GM21529 (cell line): ENCODE data around the gene DMRTC2.

Experiments used
- ATAC-seq: cut with Tn5 transposase; IDR thresholded peaks from one replicate; pipeline ENCODE4 v1.9.1; 2021; ENCODE audit not compliant: unreplicated experiment

DMRTC2 gene

DNA sequence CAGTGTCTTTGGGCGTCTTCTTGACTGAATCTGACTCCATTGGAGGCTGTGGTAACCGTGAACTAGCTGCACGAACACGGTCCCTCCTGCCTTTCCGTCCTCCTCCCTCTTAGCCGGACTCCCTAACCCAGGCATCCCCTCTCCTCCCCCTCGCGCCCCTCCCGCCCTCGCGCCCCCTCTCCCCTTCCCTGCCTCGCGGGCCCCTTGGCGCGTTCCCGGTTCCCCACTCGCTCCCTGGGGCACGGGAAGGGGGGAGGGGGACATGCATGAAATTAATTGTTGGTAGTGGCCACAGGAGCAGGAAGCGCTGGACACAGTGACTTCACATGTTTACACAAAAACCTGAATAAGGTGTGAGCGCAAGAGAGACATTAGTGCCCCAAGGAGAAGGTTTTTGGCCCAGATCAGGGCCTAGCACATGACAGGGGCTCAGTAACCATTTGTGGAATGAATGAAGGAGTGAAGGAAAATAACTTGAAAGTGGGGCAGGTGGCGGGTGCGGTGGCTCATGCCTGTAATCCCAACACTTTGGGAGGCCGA lies 279 bp downstream of the DMRTC2 start:
- ATAC-seq, result no peak

DNA sequence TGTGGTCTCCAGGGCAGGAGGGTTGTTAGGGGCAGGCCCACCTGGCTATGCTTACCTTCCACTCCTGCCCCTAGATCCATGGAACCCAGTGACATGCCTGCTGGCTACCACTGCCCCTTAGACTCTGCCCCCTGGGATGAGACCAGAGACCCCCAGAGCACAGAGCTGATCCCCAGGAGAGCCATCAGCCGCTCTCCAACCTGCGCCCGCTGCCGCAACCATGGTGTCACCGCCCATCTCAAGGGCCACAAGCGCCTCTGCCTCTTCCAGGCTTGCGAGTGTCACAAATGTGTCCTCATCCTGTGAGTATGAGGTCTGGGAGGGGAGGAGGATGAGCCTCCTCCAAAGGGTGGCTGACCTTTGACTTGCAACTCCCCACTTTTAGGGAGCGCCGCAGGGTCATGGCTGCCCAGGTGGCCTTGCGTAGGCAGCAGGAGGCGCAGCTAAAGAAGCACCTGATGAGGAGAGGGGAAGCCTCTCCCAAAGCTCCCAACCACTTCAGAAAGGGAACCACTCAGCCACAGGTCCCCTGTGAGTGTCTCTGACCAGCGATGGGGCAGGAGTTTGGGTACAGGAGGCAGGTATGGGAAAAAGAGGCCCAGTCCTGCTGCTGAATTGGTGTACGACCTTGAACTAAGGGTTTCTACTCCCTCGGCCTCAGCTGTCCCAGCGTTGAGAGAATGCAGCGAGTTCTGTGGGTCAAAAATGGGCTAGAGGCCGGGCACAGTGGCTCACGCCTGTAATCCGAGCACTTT lies 2.7 kb downstream of the DMRTC2 start:
- no peak for ATAC-seq

DNA sequence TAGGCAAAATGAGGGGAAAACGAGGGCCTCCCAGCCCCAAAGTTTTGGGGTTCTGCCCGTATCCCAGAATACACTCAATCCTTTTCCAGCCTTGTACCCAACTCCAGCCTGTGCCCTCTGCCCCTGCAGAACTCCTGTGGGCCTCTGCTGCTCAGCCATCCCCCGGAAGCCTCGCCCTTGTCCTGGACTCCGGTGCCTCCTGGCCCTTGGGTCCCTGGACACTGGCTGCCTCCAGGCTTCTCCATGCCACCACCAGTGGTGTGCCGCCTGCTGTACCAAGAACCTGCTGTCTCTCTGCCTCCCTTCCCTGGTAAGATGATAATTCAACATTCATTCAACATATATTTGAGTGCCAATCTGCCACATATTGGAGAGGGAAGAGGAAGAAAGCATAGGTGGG lies 3.8 kb downstream of the DMRTC2 start:
- no peak for ATAC-seq

DNA sequence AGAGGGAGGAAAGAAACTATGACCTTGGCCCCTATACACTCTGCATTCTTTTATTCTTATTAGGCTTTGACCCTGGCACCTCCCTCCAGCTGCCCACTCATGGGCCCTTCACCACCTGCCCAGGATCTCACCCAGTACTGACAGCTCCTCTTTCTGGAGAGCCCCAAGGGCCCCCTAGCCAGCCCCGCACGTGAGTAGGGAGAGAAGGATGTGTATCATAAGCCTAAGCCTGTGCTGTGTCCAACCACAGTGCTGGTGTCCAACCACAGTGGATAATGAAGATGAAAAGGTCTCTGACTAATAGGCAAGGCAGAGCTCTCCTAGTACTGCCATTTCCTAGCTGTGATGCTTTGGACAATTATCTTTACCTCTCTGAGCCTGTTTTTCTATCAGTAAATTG lies 4.2 kb downstream of the DMRTC2 start:
- no peak for ATAC-seq

DNA sequence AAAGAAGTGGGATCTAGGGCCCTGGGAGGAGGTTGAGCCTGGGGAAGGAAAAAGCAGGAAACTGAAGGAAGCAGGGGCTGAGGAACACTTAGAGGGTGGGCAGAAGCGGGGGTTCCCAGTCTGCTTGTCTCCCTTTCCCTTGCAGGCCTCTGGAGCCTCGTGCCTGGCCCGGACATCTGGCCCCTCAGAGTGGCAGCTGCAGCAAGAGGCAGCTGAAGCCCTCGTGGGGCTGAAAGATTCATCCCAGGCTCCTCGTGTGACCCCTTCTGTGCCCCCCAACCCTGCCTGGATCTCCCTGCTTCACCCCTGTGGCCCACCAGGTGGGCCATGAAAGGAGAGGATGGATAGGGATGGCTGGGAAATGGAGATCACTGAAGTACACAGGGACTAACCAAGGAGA lies 5.5 kb downstream of the DMRTC2 start:
- no peak for ATAC-seq

DNA sequence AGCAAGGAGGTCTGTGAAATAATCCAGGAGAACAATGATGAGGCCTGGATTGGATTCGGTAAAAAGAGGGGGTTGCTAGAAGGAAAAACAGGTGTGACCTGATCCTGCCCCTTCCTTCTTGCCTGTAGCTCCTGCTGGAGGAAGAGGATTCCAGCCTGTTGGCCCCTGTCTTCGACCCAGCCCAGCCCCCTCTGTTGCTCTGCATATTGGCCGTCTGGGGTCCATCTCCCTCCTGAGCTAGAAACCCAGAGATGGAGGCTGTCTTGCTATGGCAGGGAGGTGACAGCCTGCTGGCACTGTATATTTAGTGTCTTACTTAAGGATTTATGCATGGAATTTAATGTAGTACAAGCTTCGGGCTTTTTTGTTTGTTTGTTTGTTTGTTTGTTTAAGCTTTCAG lies 6.6 kb downstream of the DMRTC2 start:
- no peak for ATAC-seq

DNA sequence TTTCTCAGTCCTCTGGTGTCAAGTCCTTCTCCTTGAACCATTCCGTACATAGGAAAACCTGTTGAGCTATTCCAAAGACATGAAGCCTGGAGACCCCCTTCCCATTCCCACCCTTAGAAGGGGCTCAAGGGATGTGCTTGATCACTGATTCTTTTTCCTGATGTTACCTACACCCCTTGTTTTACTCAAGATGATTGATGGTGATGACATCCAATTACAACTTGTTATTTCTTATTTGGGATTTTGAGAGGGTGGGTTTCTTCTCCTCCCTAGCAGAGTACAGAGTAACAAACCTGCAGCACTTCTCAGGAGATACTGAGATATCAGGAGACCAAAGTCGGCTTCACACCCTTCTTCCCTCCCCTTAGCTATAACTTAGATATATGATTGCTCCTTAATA lies 8.5 kb downstream of the DMRTC2 start:
- ATAC-seq, result no peak

DNA sequence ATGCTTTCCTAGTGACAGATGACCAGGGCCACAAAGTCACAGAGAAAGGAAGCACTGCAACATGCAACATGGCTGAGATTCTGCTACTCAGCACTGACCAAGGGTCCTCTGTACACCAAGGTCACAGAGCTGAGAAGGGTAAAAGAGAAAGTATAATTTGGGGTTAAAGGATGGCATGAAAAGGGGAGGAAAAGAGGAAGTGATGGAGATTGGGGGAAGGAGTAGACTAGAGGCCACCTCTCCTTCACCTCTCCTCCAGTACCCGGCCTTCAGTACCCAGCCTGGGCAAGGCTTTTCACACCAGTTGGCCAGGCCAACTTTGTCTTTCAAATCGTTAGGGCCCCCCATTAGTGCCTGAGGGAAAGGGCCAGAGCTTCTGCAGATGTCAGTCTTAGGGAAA lies 8.9 kb downstream of the DMRTC2 start:
- no peak for ATAC-seq

DNA sequence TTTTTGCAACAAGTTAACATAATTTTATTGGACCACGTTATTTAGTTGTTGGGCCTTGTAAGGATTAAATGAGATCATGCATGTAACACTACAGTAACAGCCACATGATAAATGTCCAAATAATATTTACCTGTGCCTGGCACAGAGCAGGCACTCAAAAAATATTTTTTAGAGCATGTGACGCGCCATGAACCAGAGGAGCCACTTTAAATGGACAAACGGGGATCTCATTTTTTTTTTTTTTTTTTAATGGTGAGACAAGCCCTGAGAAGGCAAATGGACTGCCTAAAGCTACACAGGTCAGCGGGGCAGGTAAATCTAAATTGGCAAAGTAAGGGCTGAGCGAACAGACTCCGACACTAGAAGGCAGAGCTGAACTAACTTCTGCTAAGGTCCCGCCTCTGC lies 14.4 kb downstream of the DMRTC2 start:
- ATAC-seq, result no peak

DNA sequence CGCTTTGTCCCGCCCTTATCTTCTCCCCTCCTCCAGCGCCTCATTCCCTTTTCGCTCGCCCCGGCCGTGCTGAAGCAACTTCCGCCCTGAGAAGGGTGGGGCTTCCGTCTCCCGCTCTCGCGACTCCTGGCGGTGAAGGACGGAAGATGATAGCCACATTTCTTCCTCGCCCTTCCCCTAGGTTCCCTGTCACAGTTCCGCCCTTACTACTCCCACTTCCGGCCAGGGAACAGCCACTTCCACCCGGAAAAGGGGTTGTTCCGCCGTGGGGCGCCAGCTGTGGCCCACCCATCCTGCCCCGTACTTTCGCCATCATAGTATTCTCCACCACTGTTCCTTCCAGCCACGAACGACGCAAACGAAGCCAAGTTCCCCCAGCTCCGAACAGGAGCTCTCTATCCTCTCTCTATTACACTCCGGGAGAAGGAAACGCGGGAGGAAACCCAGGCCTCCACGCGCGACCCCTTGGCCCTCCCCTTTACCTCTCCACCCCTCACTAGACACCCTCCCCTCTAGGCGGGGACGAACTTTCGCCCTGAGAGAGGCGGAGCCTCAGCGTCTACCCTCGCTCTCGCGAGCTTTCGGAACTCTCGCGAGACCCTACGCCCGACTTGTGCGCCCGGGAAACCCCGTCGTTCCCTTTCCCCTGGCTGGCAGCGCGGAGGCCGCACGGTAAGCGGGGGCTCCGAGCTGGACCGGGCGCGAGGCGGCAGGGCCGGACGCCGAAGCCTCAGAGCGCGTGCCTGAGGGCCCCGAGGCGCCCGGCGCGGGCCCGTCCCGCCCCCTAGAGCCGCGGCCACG lies 15.0 kb downstream of the DMRTC2 start, which contains the start of gene RPS19:
RPS19 (plus strand) TSS at position 638 of the 801 bp plus-strand sequence. CDS start 520 bp downstream, outside the sequence.
- peak; percentile 70 for ATAC-seq

DNA sequence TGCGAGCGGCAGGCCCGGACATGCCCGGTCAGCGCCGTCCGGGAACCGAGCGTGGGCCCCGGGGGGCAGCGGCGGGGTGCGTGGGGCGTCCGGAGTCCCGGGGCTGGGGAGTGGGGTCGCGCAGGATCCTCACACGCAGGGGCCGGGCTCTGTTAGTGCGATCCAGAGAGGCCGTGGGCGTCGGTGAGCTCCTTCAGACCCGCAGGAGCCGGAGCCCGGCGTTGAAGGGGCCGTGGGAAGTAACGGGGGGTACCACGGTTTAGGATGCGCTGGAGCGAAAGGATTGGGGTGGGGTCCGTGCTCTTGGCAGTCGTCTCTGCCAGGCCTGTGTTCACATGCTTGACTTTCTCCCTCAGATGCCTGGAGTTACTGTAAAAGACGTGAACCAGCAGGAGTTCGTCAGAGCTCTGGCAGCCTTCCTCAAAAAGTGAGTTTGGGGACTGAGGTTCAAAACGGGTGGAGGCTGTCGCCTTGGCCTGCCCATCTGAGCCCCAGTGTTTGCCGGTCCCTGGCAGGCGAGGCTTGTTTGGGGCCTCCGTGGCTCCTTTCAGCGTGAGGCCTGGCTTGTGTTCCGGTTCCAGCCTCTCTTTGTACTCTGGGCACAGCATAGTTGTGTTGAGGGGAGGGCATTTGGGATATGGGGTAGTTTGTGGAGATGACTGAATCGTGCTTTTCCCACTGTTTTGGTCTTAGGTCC lies 15.7 kb downstream of the DMRTC2 start:
- no peak for ATAC-seq

DNA sequence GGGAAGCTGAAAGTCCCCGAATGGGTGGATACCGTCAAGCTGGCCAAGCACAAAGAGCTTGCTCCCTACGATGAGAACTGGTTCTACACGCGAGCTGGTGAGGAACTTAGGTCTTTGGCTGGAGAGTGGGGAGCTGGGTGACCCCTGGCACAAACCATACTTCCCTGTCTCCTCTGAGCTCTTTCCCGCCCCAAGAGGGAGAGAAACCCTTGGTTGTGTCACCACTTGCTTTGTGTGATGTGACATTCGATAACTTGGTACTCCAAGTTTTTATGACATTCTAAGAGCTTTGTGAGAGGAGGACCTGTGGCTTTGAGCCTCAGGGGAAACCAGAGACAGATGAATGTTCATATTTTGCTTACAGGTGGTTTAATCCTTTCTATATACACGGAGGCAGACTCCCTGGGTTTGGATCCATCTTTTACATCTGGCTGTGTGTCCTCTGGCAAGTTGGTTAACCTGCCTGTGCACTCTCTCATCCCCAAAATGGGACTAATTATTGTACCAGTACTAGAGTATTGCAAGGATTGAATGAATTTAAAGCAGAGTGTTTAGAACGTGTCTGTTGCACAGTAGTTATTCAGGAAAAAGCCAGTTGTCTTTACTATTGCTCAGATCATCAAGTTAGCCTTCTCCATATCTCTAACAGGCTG lies 16.4 kb downstream of the DMRTC2 start:
- ATAC-seq, result no peak

DNA sequence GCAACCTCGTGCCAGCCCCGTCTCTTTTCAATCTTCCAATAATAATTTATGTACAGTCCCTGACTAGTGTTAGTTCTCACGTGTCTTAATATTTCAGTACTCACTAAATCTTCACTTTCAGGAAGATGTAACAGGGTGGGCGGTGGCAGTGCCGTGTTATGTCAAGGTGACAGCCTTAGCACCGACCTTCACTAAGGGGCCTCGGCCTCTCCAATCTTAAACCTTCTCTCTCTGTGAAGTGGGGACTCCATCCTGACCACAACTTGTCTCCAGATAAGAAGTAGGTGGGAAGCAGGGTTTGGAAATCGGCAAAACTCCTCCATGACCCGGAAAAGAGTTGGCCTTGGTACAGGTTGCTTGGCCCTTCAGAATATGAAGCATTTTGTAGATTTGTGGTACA lies 17.0 kb downstream of the DMRTC2 start:
- ATAC-seq, result no peak

DNA sequence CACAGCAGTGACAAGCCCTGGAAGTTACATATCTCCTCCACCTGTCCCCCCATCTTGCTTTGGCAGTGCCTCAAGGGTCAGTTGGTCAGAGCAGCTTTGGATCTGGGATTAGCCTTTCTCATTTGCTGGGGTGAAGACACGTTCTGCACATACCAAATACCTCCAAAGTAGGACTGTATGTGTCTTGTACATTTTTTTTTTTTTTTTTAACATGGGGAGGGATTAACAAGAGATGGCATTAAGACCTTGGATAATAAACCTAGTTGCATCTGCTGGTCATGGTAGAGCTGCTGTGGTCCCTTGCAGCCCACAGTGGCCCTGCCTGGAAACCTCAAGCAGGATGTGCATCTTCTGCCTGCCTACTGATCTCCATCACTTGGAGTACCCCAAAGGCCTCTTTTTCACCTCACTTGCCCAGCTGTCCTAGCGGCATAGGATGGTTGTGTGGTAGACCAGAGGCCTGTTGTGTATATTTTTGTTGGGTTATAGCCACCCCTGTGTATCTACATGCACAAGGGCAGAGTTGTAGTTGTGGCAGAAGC lies 17.7 kb downstream of the DMRTC2 start:
- no peak for ATAC-seq

DNA sequence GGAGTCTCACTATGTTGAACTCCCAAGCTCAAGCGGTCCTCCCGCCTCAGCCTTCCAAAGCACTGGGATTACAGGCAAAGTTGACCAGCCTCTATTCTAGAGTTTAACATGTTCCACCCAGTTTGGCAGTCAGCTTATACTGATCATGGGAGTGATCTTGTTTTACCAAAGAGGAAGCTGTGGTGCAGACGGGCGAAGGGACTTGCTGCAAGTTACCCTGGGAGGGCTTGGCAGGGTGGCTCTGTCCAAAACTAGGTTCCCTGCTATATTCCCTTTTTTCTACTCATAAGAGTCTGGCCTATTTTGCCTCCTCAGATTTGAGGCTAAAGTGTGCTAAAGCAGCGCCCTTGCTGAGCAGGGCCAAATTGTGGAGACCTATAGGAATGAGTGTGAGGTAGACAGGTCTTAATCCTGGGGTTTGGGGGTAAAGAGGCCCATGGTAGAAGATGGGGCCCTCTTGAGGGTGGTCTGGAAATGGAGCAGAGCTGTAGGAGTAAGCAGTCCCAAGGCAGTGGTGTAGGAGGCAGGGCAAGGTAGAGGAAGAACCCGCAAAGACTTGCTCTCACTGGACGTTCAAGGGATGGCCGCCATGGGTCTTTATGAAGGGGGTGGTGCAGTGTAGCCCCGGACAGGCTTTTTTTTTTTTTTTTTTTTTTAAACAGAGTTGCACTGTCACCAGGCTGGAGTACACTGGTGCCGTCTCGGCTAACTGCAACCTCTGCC lies 18.5 kb downstream of the DMRTC2 start:
- no peak for ATAC-seq

DNA sequence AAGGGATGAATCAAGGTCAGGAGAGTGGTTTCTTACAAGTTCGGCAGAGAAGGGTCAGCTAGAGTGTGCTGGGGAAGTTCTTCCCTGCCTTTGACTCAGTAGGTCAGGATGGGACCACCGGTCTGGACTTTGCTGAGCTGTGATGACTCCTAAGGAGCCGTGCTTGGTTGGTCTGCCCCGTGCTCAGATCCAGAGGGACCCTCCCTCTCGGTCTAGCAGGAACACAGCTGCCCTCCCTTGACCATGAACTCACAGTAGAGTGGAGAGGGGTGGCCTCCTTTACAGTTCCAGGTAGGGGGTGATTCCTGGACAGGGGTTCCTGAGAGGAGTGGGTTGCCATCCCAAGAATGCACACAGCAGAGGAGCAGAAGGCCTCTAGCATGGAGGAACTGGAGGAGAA lies 19.5 kb downstream of the DMRTC2 start:
- no peak for ATAC-seq

DNA sequence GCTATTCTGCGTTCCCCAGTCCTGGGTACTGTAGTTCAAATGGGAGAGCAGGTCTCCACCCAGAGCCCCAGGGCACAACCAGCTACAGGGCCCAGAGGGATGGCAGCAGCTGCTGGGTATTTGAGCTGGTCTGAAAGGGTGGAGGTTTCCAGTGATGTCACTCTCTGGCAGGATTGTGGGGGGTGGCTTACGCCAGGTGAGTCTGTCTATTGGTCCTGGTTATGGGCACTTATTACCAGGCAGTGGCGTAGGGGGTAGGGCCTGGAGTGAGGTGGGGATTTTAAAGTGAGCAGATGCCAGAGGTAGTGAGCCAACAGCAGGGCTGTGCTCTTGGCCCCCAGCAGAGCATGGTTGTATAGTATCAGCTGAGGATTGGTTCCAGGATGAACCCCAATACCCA lies 21.4 kb downstream of the DMRTC2 start:
- no peak for ATAC-seq

DNA sequence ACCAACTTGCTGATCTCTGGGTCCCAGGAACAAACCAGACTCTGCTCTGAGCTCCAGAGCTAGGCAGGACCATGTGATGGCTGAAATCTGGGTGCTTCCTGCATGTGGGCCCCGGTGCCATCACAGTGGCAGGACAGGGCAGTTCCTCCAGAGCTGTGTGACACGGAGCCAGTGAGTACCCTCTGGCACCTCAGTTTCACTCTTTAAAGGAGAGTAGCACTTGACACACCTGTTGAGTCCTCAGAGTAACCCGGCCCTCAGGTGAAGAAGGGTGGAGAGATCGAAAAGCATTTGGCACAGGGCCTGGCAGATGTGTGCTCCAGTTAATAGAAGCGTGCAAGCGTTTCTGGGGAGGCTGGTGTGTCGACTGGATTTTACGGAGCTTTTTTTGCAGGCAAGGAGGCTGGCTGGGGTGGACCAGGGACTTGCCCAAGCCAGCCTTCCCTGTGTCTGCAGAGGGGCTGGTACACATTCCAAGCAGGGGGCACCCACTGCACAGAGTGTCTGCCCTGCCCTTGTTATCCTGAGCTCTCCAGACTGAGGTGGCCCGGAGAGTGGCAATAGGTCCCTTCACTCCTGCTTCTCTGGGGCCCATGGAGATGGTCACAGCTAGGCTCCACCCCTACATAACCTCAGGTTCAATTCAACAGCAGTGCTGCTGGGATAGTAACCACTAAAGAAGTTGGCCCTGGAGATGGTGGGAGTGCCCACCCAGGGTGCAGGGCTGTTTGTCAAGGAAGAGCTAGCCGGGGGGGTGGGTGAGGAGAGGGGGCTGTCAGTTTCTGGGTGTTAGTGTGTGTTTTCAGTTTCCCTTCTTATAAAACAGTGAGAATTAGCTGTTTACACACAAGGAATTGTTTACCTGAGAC lies 23.5 kb downstream of the DMRTC2 start:
- no peak for ATAC-seq

DNA sequence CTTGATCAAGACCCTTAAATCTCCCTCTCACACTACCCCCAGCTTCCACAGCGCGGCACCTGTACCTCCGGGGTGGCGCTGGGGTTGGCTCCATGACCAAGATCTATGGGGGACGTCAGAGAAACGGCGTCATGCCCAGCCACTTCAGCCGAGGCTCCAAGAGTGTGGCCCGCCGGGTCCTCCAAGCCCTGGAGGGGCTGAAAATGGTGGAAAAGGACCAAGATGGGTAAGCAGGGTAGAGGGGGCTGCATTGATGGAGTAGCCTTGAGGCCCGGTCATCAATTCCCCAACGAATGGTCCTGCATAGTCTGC lies 24.1 kb downstream of the DMRTC2 start:
- no peak for ATAC-seq
